SK-N-SH treated with all-trans-retinoic acid at 6 μM for 48 hours (cell line): ENCODE data around the gene B3GAT1.

Source experiments
- CREB5 ChIP-seq: fragments of 250-450 bp; sonication (Bioruptor Pico); IDR thresholded peaks from 2 replicates; pipeline ENCODE4 v1.5.1; 2020; ENCODE audit warnings: low read depth, mild to moderate bottlenecking, moderate library complexity
- ESRRG ChIP-seq: fragments of 250-450 bp; sonication (Bioruptor Pico); IDR thresholded peaks from 2 replicates; pipeline ENCODE4 v1.6.1; 2021; ENCODE audit warnings: mild to moderate bottlenecking
- PATZ1 ChIP-seq: fragments of 250-450 bp; sonication (Bioruptor Pico); IDR thresholded peaks from 2 replicates; pipeline ENCODE4 v1.8.0; 2020; ENCODE audit warnings: mild to moderate bottlenecking, moderate library complexity, borderline replicate concordance
- PPARA ChIP-seq: fragments of 250-450 bp; sonication (Bioruptor Pico); IDR thresholded peaks from 2 replicates; pipeline ENCODE4 v1.5.0; 2020; ENCODE audit warnings: mild to moderate bottlenecking, borderline replicate concordance
- RARB ChIP-seq: fragments of 250-450 bp; sonication (Bioruptor Pico); IDR thresholded peaks from 2 replicates; pipeline ENCODE4 v1.8.0; 2021; ENCODE audit warnings: mild to moderate bottlenecking, moderate library complexity
- SNAI2 ChIP-seq: fragments of 250-450 bp; sonication (Bioruptor Pico); IDR thresholded peaks from 2 replicates; pipeline ENCODE4 v1.5.0; 2020; ENCODE audit warnings: mild to moderate bottlenecking, moderate library complexity
- ZFP30 ChIP-seq: fragments of 450-650 bp; formaldehyde crosslinking; IDR thresholded peaks from 2 replicates; pipeline ENCODE4 v1.5.0; 2022; ENCODE audit warnings: mild to moderate bottlenecking, moderate library complexity

- no peak for TF ChIP-seq PPARA
- no peak for TF ChIP-seq ZFP30 (CRISPR knock-in tag)
- TF ChIP-seq SNAI2 (CRISPR knock-in tag) = no peak
- no peak for TF ChIP-seq CREB5
- TF ChIP-seq ESRRG = no peak
- no peak for TF ChIP-seq PATZ1 (CRISPR knock-in tag)
- TF ChIP-seq RARB (CRISPR knock-in tag) = no peak
Measured at GRCh38 chr11:134345237-134345550, 66.8 kb downstream of the B3GAT1 start.
